ENCODE measurements around the gene LRRC52. TPM values are rescaled to one million over a fixed set of nuclear protein-coding genes. Genes with fewer than 3 reads are reported as not detected.

Gene LRRC52
- total RNA-seq, 1 experiment from 2014 or later, result not detected

GRCh38 chr1:165495858-165496205, 48.0 kb upstream of the LRRC52 start:
- Mint-ChIP-seq H3K27ac (no peak overlapping the region), H3K27me3 (ENCODE audit: low read depth) (no peaks in the 10 kb centered on the region), H3K36me3 (no peaks in the 10 kb centered on the region), H3K4me1 (peaks cover 5% of the 10 kb centered on the region; the same call in 1 of the 2 replicates), H3K4me3 (no peak overlapping the region), H3K9me3 (no peaks in the 10 kb centered on the region)
- ATAC-seq, result no peak
- no peak for DNase-seq (ENCODE audit: low spot score)
- no peak for TF ChIP-seq IRF2 (CRISPR knock-in tag; IDR thresholded peaks at IDR 0.05; ENCODE audit: borderline replicate concordance, low read depth)
- no peak for TF ChIP-seq FOXK1 (CRISPR knock-in tag; IDR thresholded peaks at IDR 0.05)
- no peak for TF ChIP-seq IRF1 (CRISPR knock-in tag; IDR thresholded peaks at IDR 0.05)
- TF ChIP-seq, protein P1, sequence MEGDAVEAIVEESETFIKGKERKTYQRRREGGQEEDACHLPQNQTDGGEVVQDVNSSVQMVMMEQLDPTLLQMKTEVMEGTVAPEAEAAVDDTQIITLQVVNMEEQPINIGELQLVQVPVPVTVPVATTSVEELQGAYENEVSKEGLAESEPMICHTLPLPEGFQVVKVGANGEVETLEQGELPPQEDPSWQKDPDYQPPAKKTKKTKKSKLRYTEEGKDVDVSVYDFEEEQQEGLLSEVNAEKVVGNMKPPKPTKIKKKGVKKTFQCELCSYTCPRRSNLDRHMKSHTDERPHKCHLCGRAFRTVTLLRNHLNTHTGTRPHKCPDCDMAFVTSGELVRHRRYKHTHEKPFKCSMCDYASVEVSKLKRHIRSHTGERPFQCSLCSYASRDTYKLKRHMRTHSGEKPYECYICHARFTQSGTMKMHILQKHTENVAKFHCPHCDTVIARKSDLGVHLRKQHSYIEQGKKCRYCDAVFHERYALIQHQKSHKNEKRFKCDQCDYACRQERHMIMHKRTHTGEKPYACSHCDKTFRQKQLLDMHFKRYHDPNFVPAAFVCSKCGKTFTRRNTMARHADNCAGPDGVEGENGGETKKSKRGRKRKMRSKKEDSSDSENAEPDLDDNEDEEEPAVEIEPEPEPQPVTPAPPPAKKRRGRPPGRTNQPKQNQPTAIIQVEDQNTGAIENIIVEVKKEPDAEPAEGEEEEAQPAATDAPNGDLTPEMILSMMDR (IDR thresholded peaks at IDR 0.05), result no peak
- no peak for TF ChIP-seq ARID4B (CRISPR knock-in tag; IDR thresholded peaks at IDR 0.05; ENCODE audit: borderline replicate concordance)
- CTCF ChIA-PET, result interaction anchor here (0.7 kb wide), 1 partner anchor 97 kb away, joined by 3 read pairs; no protein-coding TSS in a partner anchor
- POLR2A ChIA-PET, result interaction anchor here (0.7 kb wide), 1 partner anchor 322 kb away, joined by 3 read pairs; no protein-coding TSS in a partner anchor

DNA sequence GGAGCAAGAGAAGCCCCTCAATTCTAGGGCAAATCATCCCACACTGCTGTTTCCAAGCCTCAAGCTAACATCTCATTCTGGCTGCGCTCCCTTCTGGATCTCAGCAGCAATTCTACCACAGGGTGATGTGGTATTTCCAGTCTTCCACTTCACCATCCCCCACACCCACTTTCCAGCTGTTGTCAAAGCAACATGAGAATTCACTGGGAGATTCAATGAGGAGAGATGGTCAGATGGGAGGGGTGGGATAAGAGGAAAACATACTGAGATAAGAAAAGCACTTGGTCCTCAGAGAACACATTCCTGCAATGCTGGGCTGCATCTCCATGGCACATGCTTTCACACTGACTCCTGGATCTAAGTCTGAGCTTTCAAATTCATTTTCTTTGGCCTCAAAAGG, 47.3 kb upstream of the LRRC52 start:
- Mint-ChIP-seq H3K4me1 (peaks cover 5% of the 10 kb centered on the region; the same call in 1 of the 2 replicates), H3K27me3 (ENCODE audit: low read depth) (no peaks in the 10 kb centered on the region), H3K27ac (no peak overlapping the region), H3K4me3 (no peak overlapping the region), H3K36me3 (no peaks in the 10 kb centered on the region), H3K9me3 (no peaks in the 10 kb centered on the region)
- ChIA-PET POLR2A (interaction anchor here (0.7 kb wide), 1 partner anchor 323 kb away, joined by 3 read pairs; no protein-coding TSS in a partner anchor), CTCF (interaction anchor here (0.7 kb wide), 1 partner anchor 96 kb away, joined by 3 read pairs; no protein-coding TSS in a partner anchor)
- DNase-seq (ENCODE audit: low spot score) (no peak), ATAC-seq (no peak)
- TF ChIP-seq ZNF671 (CRISPR knock-in tag; IDR thresholded peaks at IDR 0.05) (no peak), IRF1 (CRISPR knock-in tag; IDR thresholded peaks at IDR 0.05) (no peak), ZSCAN18 (CRISPR knock-in tag; IDR thresholded peaks at IDR 0.05) (no peak), FOXJ3 (CRISPR knock-in tag; IDR thresholded peaks at IDR 0.05; ENCODE audit: borderline replicate concordance) (no peak), TEAD1 (CRISPR knock-in tag; IDR thresholded peaks at IDR 0.05) (no peak), ZMAT4 (CRISPR knock-in tag; IDR thresholded peaks at IDR 0.05) (no peak)
- TF ChIP-seq, protein P2, sequence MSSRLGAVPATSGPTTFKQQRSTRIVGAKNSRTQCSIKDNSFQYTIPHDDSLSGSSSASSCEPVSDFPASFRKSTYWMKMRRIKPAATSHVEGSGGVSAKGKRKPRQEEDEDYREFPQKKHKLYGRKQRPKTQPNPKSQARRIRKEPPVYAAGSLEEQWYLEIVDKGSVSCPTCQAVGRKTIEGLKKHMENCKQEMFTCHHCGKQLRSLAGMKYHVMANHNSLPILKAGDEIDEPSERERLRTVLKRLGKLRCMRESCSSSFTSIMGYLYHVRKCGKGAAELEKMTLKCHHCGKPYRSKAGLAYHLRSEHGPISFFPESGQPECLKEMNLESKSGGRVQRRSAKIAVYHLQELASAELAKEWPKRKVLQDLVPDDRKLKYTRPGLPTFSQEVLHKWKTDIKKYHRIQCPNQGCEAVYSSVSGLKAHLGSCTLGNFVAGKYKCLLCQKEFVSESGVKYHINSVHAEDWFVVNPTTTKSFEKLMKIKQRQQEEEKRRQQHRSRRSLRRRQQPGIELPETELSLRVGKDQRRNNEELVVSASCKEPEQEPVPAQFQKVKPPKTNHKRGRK (CRISPR knock-in tag; IDR thresholded peaks at IDR 0.05; ENCODE audit: borderline replicate concordance), result no peak
- TF ChIP-seq, protein P3, sequence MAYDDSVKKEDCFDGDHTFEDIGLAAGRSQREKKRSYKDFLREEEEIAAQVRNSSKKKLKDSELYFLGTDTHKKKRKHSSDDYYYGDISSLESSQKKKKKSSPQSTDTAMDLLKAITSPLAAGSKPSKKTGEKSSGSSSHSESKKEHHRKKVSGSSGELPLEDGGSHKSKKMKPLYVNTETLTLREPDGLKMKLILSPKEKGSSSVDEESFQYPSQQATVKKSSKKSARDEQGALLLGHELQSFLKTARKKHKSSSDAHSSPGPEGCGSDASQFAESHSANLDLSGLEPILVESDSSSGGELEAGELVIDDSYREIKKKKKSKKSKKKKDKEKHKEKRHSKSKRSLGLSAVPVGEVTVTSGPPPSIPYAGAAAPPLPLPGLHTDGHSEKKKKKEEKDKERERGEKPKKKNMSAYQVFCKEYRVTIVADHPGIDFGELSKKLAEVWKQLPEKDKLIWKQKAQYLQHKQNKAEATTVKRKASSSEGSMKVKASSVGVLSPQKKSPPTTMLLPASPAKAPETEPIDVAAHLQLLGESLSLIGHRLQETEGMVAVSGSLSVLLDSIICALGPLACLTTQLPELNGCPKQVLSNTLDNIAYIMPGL (CRISPR knock-in tag; IDR thresholded peaks at IDR 0.05), result no peak
- TF ChIP-seq, protein P4, sequence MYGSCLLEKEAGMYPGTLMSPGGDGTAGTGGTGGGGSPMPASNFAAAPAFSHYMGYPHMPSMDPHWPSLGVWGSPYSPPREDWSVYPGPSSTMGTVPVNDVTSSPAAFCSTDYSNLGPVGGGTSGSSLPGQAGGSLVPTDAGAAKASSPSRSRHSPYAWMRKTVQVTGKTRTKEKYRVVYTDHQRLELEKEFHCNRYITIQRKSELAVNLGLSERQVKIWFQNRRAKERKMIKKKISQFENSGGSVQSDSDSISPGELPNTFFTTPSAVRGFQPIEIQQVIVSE (CRISPR knock-in tag; IDR thresholded peaks at IDR 0.05; ENCODE audit: borderline replicate concordance), result no peak
- TF ChIP-seq, protein P5, sequence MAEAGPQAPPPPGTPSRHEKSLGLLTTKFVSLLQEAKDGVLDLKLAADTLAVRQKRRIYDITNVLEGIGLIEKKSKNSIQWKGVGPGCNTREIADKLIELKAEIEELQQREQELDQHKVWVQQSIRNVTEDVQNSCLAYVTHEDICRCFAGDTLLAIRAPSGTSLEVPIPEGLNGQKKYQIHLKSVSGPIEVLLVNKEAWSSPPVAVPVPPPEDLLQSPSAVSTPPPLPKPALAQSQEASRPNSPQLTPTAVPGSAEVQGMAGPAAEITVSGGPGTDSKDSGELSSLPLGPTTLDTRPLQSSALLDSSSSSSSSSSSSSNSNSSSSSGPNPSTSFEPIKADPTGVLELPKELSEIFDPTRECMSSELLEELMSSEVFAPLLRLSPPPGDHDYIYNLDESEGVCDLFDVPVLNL (CRISPR knock-in tag; IDR thresholded peaks at IDR 0.05; ENCODE audit: borderline replicate concordance, low read depth), result no peak
